H1 (cell line): Measurements from ENCODE around the gene F13B. TPM values are rescaled to one million over a fixed set of nuclear protein-coding genes. Genes with fewer than 3 reads are reported as not detected.

Source experiments
- CTCF ChIA-PET: fragments of 300-600 bp; sonication (Branson Sonifier 250); formaldehyde crosslinking; loops from one replicate; lab custom pipeline; 2021; ENCODE audit not compliant: partially characterized antibody; lab: Charles Lee
- POLR2A ChIA-PET: fragments of 300-600 bp; sonication (Branson Sonifier 250); formaldehyde crosslinking; loops from one replicate; lab custom pipeline; 2021; ENCODE audit warnings: inconsistent platforms; ENCODE audit not compliant: partially characterized antibody; lab: Charles Lee
- DNase-seq, 2 experiments: peaks; one replicate each; pipeline versions ENCODE4 v3.0.0 to v3.0.0-alpha.2; 2010 to 2022; ENCODE audit warnings: low spot score in 2 of 2, low read depth in 1 of 2, mixed read lengths in 1 of 2
- FAIRE-seq: peaks from 2 replicates; lab custom pipeline; 2011; peaks lifted over from hg19 to GRCh38; lab: Jason Lieb, UNC
- H2AFZ ChIP-seq: 2 replicates; pipeline ENCODE4 v1.8.1; 2012; ENCODE audit warnings: low read length, inconsistent platforms
- H2AK5ac ChIP-seq: 2 replicates; pipeline ENCODE4 v1.6.1; 2013; ENCODE audit warnings: low read depth, low read length
- H2BK120ac ChIP-seq: replicated peaks from 2 replicates; pipeline ENCODE3; 2013; ENCODE audit warnings: low read depth, low read length, inconsistent platforms
- H2BK12ac ChIP-seq: 2 replicates; pipeline ENCODE4 v1.6.1; 2013; ENCODE audit warnings: low read depth, low read length
- H2BK15ac ChIP-seq: 2 replicates; pipeline ENCODE4 v1.6.1; 2013; ENCODE audit warnings: low read length
- H2BK20ac ChIP-seq: 2 replicates; pipeline ENCODE4 v1.6.1; 2013; ENCODE audit warnings: low read length
- H2BK5ac ChIP-seq: 2 replicates; pipeline ENCODE4 v1.6.1; 2013; ENCODE audit warnings: low read depth, low read length
- H3K14ac ChIP-seq: 2 replicates; pipeline ENCODE4 v1.6.1; 2013; ENCODE audit warnings: inconsistent platforms; ENCODE audit not compliant: insufficient read length
- H3K18ac ChIP-seq: 2 replicates; pipeline ENCODE4 v1.6.1; 2013; ENCODE audit warnings: low read length; ENCODE audit errors: extremely low read depth
- H3K23ac ChIP-seq: 2 replicates; pipeline ENCODE4 v1.6.1; 2013; ENCODE audit warnings: inconsistent platforms; ENCODE audit not compliant: insufficient read length
- H3K23me2 ChIP-seq: 2 replicates; pipeline ENCODE4 v1.6.1; 2013; ENCODE audit warnings: low read depth, low read length
- H3K27ac ChIP-seq: 2 replicates; pipeline ENCODE4 v1.6.1; 2011; ENCODE audit warnings: low read depth, low read length, inconsistent platforms
- H3K27me3 ChIP-seq, 4 experiments: replicated peaks in 1 of 4; 1 replicate in 1 of 4; 2 replicates in 3 of 4; pipeline versions ENCODE4 v1.6.1 to v1.8.1; 2011 to 2013; ENCODE audit warnings: low read length in 3 of 4, mild to moderate bottlenecking in 3 of 4, inconsistent platforms in 2 of 4, mixed read lengths in 2 of 4, moderate library complexity in 1 of 4; ENCODE audit not compliant: control insufficient read depth in 3 of 4, insufficient read depth in 3 of 4; ENCODE audit errors: extremely low read depth in 1 of 4
- H3K36me3 ChIP-seq, 4 experiments: 2 replicates each; pipeline versions ENCODE4 v1.6.1 to v1.8.1; 2011 to 2013; ENCODE audit warnings: mild to moderate bottlenecking in 4 of 4, low read length in 3 of 4, moderate library complexity in 2 of 4, control low read depth in 1 of 4, inconsistent platforms in 1 of 4; ENCODE audit not compliant: insufficient read depth in 4 of 4, control insufficient read depth in 2 of 4
- H3K4ac ChIP-seq: replicated peaks from 2 replicates; pipeline ENCODE3; 2013; ENCODE audit warnings: low read length, low read depth, mixed read lengths, inconsistent platforms; ENCODE audit not compliant: insufficient read length
- H3K4me1 ChIP-seq, 4 experiments: replicated peaks in 1 of 4; 1 replicate in 1 of 4; 2 replicates in 3 of 4; pipeline versions ENCODE4 v1.6.1 to v1.8.1; 2011 to 2013; ENCODE audit warnings: low read length in 3 of 4, inconsistent platforms in 2 of 4, mixed read lengths in 1 of 4; ENCODE audit not compliant: insufficient read depth in 4 of 4, control insufficient read depth in 3 of 4
- H3K4me2 ChIP-seq, 2 experiments: 2 replicates each; pipeline versions ENCODE4 v1.6.1 to v1.8.1; 2011 to 2013; ENCODE audit warnings: low read depth in 2 of 2, low read length in 2 of 2, control low read depth in 1 of 2, inconsistent platforms in 1 of 2, mild to moderate bottlenecking in 1 of 2; ENCODE audit not compliant: insufficient read depth in 1 of 2
- H3K4me3 ChIP-seq, 4 experiments: fragments of 200-600, 300-600 bp in 1 of 4; sonication (generic), shearing (Covaris generic), sonication (Bioruptor Twin) in 1 of 4; 2 replicates each; pipeline versions ENCODE4 v1.5.1 to v1.8.1; 2011 to 2016; ENCODE audit warnings: low read length in 4 of 4, low read depth in 3 of 4, control low read depth in 2 of 4, inconsistent platforms in 2 of 4, mild to moderate bottlenecking in 2 of 4, mixed read lengths in 1 of 4, moderate library complexity in 1 of 4; ENCODE audit not compliant: insufficient read depth in 2 of 4; ENCODE audit errors: extremely low read depth in 1 of 4
- H3K56ac ChIP-seq: replicated peaks from 2 replicates; pipeline ENCODE3; 2013; ENCODE audit warnings: low read depth, mild to moderate bottlenecking, mixed read lengths, low read length, inconsistent platforms; ENCODE audit not compliant: insufficient read length
- H3K79me1 ChIP-seq: 2 replicates; pipeline ENCODE4 v1.6.1; 2013; ENCODE audit warnings: low read depth, low read length, control low read depth
- H3K79me2 ChIP-seq, 2 experiments: 2 replicates each; pipeline versions ENCODE4 v1.6.1 to v1.8.1; 2012 to 2013; ENCODE audit warnings: low read length in 2 of 2, mild to moderate bottlenecking in 2 of 2, inconsistent platforms in 1 of 2; ENCODE audit not compliant: insufficient read depth in 2 of 2, control insufficient read depth in 1 of 2
- H3K9ac ChIP-seq, 4 experiments: replicated peaks in 1 of 4; 1 replicate in 1 of 4; 2 replicates in 3 of 4; pipeline versions ENCODE4 v1.6.1 to v1.8.1; 2011 to 2013; ENCODE audit warnings: low read depth in 3 of 4, low read length in 3 of 4, control low read depth in 2 of 4, mild to moderate bottlenecking in 2 of 4, moderate library complexity in 2 of 4, inconsistent platforms in 1 of 4; ENCODE audit errors: extremely low read depth in 1 of 4
- H3K9me3 ChIP-seq, 2 experiments: 2 replicates each; pipeline versions ENCODE4 v1.6.1 to v1.8.1; 2012 to 2013; ENCODE audit warnings: mild to moderate bottlenecking in 2 of 2, moderate library complexity in 2 of 2, control low read depth in 1 of 2, inconsistent platforms in 1 of 2, low read depth in 1 of 2, low read length in 1 of 2, mixed read lengths in 1 of 2; ENCODE audit not compliant: insufficient read depth in 2 of 2
- H4K20me1 ChIP-seq, 2 experiments: replicated peaks in 1 of 2; 2 replicates each; pipeline versions ENCODE3 to v1.8.1; 2011 to 2013; ENCODE audit warnings: inconsistent platforms in 2 of 2, low read length in 2 of 2, mild to moderate bottlenecking in 1 of 2; ENCODE audit not compliant: insufficient read depth in 2 of 2, control insufficient read depth in 1 of 2
- H4K5ac ChIP-seq: 2 replicates; pipeline ENCODE4 v1.6.1; 2013; ENCODE audit warnings: low read length, low read depth, mixed read lengths, inconsistent platforms; ENCODE audit not compliant: insufficient read length
- H4K8ac ChIP-seq: 2 replicates; pipeline ENCODE4 v1.8.0; 2013; ENCODE audit warnings: mild to moderate bottlenecking, moderate library complexity, low read length, inconsistent platforms; ENCODE audit not compliant: insufficient read depth; ENCODE audit errors: extremely low read depth
- H4K91ac ChIP-seq: replicated peaks from 2 replicates; pipeline ENCODE3; 2013; ENCODE audit warnings: low read length, mixed read lengths, inconsistent platforms; ENCODE audit not compliant: insufficient read length
- PHF8 ChIP-seq: fragments of 200-600 bp; sonication (generic); conservative IDR thresholded peaks from 2 replicates; pipeline ENCODE4 v1.7.1; 2012; ENCODE audit warnings: low read depth, mild to moderate bottlenecking, inconsistent platforms, low read length, moderate library complexity
- SIRT6 ChIP-seq: IDR thresholded peaks from one replicate; pipeline ENCODE4 v1.7.1; 2012; ENCODE audit warnings: low read length, inconsistent platforms
- ZNF274 ChIP-seq: IDR thresholded peaks from 2 replicates; pipeline ENCODE4 v1.7.0; 2012; ENCODE audit warnings: low read length, borderline replicate concordance; ENCODE audit errors: extremely low read depth
- WGBS, 2 experiments: shearing (Covaris generic) in 1 of 2; methylation state at CpG; one replicate each; pipeline versions ENCODE4 v1.1.6 to v1.1.7; 2013 to 2015; ENCODE audit warnings: low lambda C conversion rate in 2 of 2, mixed read lengths in 2 of 2, inconsistent platforms in 1 of 2, low coverage in 1 of 2, missing lambda C conversion rate in 1 of 2; ENCODE audit not compliant: insufficient replicate concordance in 2 of 2, insufficient coverage in 1 of 2, insufficient read length in 1 of 2; ENCODE audit errors: extremely low coverage in 1 of 2, missing lambda C conversion rate in 1 of 2; 5-methylcytosine and 5-hydroxymethylcytosine counted together
- polyA plus RNA-seq, 7 experiments: library from polyadenylated mRNA; depleted of rRNA in 3 of 7; stranded (reverse) in 5 of 7; unstranded in 2 of 7; fragments of >200 nt in 5 of 7; fragments of 200-250 nt in 2 of 7; gene quantifications; 1 replicate in 5 of 7; 2 replicates in 1 of 7; 4 replicates in 1 of 7; pipeline versions ENCODE4 v1.2.1 to v1.2.3, GENCODE V29; 2011 to 2013; ENCODE audit warnings: missing spikeins in 2 of 7, mixed read lengths in 2 of 7
- total RNA-seq: library from RNA; stranded (reverse); fragmentation: NEBNext Ultra II Directional; extraction: Animal tissue kit (Norgen Biotek cat#: 25700); gene quantifications from 2 replicates; pipeline ENCODE4 v1.2.1, GENCODE V29; 2021

F13B gene
- total and polyA plus RNA-seq, 2 of the 8 experiments (the other 6 are each of a cell fraction or from before 2014, with no cell fraction given) = not detected

DNA sequence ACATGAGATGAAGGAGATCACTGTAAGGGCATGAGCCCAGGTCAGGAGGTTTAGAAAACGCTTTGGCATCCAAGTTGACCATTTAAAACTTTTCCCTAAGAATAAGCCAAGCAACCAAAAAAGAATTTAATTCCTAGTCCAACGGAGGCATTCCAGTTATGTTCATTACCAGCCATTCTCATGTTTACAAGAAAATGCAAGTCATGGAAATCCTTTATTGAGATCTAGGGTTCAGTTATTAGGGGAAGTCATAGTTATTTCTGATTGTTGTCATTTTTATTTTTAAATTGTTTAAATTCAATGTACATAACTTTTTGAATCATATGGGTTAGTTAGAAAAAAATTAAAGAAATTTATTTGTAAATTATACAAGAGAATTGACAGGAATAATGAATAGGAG, 65.2 kb downstream of the F13B start:
- Histone ChIP-seq H4K20me1 (no peaks in the 10 kb centered on the region), H3K27ac (no peak overlapping the region), H3K14ac (no peak overlapping the region), H3K4me2 (no peak overlapping the region), H4K8ac (no peak overlapping the region), H3K27me3 (no peaks in the 10 kb centered on the region), H4K5ac (no peak overlapping the region), H2BK20ac (no peak overlapping the region), H3K9ac (no peak overlapping the region), H3K23ac (no peak overlapping the region), H3K9me3 (0 out of 4 replicates have a peak, but pooled peaks cover 0 to 4% of the 10 kb centered on the region in 2 experiments), H2AFZ (no peak overlapping the region), H2AK5ac (no peak overlapping the region), H4K91ac (no peak overlapping the region), H3K4me1 (no peaks in the 10 kb centered on the region), H2BK12ac (no peak overlapping the region), H3K18ac (no peak overlapping the region), H3K56ac (no peak overlapping the region), H3K4me3 (no peak overlapping the region), H2BK5ac (no peak overlapping the region), H3K79me1 (no peaks in the 10 kb centered on the region), H2BK120ac (no peak overlapping the region), H3K23me2 (no peaks in the 10 kb centered on the region), H3K36me3 (no peaks in the 10 kb centered on the region), H3K4ac (no peak overlapping the region), H2BK15ac (no peak overlapping the region), H3K79me2 (no peaks in the 10 kb centered on the region)
- ChIA-PET CTCF (no interaction called here), POLR2A (no interaction called here)
- no peak for DNase-seq
- no peak for FAIRE-seq
- WGBS, 2 experiments = 97% methylated on average over 2 of the region's 2 CpGs; no CpG with 5 or more reads in 1 of the 2 experiments
- TF ChIP-seq ZNF274 = no peak
- TF ChIP-seq SIRT6 = no peak
- TF ChIP-seq PHF8 = no peak
